ENCODE data around the gene TMEM248.
"Not testable (repeated sequence)": the region's sequence is repeated elsewhere in the genome, so short reads cannot be mapped to it uniquely, and the experiment has no call there.

TMEM248 gene

DNA sequence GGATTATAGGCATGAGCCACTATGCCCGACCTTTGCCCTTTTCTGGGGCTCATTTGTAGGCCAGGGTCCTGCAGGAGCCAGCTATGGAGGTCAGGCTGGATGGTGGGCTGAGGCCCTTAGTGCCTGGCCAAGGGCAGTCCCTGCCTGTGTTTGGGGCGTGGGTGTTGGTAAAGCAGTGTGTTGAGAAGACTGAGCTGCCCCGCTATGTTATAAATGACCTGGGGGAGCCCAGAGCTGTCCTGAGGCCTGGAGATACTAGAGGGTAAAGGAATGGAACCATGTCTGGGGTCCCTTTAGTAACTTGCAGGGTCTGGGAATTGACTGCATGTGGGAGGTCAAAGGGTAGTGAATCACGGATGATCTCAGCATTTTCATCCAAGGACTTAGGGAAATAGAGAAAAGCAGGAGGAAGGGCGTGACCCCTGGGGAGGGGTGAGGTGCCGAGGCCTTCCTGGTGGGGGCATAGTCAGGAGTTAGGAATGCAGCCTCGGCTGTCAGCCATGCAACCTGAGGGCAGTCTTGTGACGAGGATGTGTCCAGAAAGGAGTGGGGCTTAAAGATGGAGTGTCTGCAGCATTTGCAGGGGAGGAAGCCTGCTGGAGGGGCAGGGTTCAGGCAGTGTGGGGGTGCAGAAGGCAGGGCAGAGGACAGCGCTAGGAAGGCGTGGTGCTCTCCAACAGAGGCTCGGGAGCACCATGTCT lies 31.5 kb downstream of the TMEM248 start:
- no peak for DNase-seq

DNA sequence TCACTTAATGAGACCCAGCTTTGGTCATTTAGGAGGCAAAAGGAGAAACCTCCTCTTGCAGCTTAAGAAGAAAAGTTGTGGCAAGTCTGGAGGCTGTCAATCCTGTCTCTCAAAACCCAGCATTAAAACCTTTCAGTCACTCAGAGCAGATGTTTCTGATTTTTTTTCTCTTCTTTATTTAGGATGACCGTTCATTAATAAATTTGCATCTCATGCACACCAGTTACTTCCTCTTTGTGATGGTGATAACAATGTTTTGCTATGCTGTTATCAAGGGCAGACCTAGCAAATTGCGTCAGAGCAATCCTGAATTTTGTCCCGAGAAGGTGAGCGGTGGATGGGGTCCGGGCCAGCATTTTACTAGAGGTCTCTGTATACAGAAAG lies 32.0 kb downstream of the TMEM248 start:
- peak; percentile 38 for DNase-seq

DNA sequence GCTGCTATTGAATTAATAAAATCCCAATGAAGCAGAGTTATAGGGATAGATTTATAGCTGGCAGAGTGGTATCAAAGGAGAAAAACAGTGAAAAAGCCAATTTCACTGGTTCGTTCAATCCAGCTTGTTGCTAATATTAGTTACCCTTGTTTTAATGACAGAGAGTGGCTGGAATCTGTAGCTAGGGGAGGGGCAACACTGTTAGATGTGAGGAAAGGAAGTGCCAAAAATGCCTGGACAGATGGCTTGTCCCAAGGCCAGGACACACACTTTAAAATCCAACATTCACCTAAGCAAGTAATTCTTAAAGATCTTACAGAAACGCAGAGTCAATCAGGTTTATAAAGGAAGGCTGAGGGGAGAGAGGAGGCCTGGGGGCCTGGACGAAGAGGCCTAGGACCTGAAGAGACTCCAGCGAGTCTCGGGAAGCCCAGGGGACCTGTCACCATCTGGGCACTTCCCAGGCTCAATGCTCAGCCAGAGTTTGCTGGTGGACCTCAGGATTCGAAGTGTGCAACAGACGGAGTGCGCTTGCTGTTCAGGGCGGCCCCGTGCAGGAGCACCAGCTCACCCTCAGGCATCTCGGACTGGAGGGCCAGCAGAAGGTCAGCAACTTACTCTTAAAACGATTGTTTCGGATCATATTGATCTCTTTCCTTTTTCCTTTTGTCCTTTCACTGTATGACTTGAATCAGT lies 36.7 kb downstream of the TMEM248 start:
- DNase-seq = no peak

DNA sequence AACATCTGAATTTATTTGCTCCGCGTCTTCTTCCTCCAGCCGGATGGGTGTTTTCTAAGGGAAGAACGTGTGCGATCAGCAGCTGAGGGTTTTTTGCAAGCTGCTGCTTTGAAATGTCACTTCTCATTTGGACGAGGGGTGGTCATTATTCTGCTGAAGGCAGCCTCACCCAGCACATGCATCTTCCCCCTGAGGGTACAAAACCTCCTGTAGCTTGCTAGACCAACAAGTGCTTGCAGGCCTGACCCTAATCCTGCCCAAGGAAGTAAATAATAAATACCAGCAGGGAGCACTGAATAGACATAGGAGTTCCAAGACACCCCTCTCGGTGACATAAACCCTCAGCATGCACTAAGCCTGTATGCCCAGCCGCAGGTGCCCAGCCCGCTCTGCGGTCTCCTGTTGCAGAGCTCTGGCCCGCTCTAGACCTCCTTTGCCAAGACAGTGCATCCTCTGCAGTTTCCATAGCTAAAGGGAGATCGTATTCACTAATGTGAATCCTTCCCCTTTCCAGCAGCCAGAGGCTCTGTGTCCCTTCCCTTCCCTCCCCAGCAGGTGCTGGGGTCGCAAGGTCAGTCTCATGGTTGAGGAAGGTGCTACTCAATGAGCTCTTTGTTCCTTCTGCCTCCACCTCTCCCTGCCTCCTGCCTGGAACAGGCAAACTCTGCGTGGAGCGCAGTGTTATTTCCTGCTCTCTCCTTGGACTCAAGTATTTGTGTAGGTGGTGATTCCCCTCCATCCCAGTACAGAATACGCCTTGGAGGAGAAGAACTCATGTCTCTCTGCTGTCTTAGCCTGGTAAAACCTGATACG lies 37.7 kb downstream of the TMEM248 start:
- DNase-seq = no peak

DNA sequence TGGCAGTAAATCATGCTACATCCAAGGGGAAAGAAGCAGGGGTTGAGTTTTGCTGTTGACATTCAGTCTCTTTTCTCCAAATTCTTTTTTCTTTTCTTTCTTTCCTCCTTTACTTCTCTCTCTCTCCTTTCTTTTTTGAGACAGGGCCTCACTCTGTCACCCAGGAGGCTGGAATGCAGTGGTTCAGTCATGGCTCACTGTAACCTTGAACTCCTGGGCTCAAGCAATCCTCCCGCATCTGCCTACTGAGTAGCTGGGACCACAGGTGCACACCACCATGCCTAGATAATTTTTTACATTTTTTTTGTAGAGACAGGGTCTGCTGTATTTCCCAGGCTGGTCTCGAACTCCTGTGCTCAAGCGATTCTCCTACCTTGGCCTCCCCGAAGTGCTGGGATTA lies 39.2 kb downstream of the TMEM248 start:
- DNase-seq = no peak

DNA sequence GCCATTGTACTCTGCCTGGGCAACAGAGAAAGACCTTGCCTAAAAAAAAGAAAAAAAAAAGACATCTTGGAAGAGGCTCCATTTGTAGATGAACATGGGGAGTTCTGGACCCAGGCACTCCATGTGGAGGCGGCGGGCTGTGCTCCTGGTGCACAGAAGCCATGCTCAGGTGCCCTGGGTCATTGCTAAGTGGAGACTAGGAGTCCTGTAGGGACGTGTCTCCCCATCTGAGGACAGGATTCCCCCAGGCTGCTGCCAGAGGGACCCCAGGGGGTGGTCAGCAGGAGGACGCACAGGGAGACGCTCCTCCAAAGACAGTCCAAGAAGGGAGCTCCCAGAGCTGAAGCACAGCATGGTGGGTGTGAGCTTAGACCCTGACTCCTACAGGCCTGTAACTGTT lies 40.1 kb downstream of the TMEM248 start:
- DNase-seq = no peak

DNA sequence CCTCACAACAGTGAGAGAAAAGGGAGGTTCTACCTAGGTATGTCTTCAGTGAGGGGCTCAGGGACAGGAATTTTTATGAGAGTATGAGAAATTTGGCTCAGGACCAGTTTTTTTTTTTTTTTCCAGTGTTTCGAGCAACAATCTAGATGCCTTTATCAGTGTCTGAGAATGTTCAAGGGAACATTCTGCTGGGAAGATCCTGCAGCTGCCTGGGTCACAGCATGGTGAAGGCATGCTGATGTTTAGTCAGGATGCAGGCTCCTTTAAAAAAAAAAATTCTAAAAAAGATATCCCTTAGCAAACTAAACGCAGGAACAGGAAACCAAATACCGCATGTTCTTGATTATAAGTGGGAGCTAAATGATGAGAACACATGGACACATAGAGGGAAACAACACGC lies 43.4 kb downstream of the TMEM248 start:
- peak; percentile 60 for DNase-seq

DNA sequence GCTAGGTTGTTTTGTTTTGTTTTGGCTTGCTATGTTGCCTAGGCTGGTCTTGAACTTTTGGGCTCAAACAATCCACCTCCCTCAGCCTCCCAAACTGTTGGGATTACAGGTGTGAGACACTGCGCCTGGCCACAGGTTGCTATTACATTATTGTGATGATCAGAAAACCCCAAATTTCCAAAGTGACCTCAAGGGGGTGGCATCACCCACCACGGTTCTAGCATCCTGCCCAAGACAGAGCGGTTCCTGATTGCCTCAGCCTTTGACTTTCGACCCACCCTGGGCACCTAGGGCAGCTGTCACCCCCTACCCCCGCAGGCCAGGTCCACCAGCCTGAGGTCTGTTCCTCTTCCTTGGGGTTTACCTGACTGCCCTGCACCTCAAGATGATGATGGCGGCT lies 46.0 kb downstream of the TMEM248 start:
- DNase-seq = no peak

DNA sequence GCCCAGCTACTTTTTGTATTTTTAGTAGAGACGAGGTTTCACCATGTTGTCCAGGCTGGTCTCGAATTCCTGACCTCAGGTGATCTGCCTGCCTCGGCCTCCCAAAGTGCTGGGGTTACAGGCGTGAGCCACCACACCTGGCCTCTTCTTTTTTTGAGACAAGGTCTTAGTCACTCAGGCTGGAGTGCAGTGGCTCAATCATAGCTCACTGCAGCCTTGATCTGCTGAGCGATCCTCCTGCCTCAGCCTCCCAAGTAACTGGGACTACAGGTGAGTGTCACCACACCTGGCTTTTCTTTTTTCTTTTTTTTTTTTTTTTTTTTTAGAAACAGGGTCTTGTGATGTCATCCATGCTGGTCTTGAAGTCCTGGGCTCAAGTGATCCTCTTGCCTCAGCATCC lies 48.0 kb downstream of the TMEM248 start:
- DNase-seq = not testable (repeated sequence)

DNA sequence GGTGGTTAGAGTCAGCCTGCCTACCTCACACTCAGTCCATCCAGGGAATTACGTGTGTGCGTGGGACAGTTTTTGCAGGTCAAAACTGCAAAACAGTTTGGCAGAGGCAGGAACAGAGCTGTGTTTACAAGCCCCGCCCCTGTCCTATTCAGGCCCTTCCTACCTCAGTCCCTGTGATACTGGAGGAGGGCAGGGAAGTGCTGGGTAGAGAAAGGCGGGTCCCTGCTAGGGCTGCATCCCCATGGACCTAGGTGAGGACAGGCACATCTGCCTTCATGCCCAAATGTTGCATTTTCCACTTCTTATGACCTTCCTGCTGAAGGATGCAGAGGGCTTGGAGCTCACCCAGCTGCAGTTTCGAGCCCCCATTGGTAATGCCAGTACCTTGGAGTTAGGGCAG lies 49.3 kb downstream of the TMEM248 start:
- DNase-seq = no peak

DNA sequence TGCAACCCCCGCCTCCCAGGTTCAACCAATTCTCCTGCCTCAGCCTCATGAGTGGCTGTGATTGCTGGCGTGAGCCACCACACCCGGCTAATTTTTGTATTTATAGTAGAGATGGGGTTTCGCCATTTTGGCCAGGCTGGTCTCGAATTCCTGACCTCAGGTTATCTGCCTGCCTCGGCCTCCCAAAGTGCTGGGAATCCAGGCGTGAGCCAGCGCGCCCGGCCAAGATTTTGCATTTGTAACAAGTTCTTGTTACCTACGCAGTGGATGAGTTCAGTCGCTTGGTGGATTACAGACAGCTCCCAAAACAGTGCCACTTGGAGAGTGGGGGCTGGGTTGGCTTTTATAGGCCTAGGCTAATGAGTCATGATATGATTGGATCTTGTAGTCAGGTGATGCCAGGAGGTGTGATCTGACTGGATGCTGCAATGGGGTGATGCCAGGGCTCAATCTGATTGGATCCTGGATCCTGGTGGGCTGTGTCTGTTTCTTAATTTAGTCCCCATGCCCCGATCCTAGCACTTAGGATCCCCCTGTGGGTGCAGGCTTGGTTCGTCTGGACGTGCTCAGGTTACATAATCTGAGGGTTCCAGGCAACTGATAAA lies 54.1 kb downstream of the TMEM248 start:
- peak; percentile 58 for DNase-seq

DNA sequence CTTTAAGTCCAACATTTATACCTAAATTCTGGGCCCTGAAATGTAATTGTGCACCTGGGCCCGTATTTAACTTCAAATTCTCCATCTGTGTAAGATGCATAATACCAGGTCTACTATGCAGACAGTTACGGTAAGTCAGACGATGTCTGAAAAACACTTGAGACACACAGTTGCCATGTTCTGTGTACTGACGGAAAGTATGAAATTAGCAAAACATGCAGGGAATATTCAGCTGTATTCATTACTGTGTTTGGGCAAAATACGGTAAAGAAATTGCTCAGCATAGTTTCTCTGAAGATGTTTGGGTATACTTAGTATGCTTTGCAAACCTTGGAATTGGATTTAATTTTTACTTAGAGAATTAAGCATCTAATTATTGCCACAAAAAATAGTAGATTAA lies 57.3 kb downstream of the TMEM248 start:
- DNase-seq = not testable (repeated sequence)

DNA sequence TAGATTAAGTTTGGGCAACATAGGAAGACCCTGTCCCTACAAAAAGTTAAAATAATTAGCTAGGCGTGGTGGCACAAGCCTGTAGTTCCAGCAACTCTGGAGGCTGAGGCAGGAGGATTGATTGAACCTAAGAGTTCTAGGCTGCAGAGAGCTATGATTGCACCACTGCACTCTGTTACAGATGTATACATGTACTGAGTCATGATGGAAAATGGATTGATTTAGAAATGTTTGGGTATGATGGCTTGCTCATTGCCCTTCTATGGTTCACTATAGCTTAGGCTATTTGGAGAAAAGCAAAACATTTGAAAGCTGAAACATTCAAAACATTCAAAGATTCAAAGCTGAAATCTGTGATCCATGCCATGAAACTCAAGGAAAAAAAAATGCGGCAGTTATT lies 58.0 kb downstream of the TMEM248 start:
- not testable (repeated sequence) for DNase-seq

DNA sequence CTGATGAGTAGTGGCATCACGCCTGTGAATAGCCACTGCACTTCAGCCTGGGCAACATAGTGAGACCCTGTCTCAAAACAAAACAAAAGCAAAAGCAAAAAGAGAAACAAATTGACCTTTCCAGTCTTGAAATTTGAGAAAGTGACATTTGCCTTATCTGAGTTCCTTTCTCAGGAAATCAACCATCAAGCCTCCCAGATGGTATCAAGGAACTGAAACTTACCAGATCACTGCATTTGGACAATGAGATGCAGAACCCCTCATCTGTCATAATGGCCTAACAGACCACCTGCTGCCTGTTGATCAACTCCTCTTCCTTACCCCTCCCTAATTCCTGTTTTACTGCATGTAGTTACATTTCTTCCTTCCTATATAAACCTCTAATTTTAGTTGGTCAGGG lies 59.3 kb downstream of the TMEM248 start:
- not testable (repeated sequence) for DNase-seq

DNA sequence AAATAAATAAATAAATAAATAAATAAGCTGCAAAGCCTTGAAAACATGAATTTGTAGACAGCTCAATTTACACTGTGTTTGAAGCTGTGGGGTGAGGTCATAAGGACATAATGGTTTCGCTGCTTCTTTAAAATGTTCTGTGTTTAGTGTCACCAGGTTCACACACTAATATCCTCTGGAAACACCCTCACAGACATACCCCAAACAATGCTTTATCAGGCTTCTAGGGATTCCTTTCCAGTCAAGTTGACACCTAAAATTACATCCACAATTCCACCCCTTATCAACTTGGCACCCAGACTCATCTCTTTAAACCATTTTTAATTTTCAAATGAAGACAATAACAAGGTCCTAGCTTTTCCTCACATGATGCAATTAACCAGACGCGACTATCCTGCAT lies 68.5 kb downstream of the TMEM248 start:
- not testable (repeated sequence) for DNase-seq

DNA sequence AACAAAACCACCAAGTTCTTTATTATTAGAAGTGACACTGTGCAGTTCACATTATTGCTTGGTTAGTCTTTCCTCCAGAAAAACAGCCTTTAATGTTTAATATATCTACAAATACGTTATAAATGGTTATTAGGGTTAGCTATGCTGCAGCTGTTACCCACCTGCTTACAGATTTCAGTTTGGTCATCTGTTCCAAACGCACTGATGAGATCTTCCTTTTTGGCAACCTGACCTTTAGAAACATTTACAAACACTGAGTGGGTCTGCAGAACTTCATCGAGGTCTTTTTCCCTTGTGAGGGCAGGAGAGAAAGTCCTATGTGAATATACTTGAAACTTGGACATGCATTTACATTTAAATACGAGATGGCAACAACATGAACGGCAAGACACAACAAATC lies 73.0 kb downstream of the TMEM248 start:
- not testable (repeated sequence) for DNase-seq

DNA sequence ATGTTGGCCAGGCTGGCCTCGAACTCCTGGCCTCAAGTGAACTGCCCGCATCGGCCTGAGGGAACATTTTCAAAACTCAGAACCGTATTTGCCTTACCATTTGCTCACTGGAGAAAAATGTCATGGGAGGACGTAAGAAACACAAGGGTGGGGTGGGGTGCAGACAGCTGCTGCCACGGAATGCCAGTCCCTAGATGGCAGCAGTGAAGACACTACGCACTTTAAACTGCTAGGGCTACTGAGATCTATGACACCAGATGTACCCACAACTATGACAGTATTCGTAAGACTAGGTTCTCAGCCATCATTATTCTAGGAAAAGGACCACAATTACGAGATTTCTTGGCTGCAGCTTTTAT lies 73.6 kb downstream of the TMEM248 start:
- peak; percentile 87 for DNase-seq

DNA sequence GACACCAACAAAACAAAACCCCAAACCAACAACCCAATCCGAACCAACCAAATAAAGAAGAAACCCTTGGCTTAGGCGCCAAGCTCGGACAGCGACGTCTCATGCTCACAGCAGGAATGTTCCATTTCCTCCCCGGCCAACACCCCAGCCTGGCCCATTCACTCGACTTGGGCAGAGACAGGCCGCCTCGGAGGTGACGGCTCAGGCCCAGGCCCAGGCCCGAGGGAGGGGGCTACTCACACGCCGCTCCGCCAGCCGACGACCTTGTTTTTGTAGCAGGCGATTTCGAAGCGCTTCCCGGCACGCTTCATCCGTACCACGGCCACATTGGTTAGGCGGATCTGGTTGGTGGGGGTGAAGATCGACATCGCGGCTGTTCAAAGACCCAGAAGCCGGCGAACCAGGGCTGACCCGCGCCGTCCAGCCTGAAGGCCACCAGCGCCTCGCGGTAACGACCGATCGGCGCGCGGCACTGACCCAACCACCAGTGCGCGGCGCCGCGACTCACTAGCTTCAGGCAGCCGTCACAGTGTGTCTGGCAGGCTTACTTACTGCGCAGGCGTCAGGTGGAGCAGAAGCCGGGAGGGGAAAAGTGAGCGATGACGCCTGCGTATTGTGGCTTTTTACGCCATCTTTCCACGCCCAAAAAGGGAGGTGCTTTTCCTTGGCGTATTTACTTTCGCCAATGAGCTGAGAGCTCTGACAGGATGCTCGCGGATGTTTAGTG lies 74.2 kb downstream of the TMEM248 start, which contains the start of gene SBDS:
Gene SBDS (minus strand): TSS at position 537 of the 727 bp plus-strand sequence. CDS start 169 bp downstream, at position 368.
- peak; percentile 99 for DNase-seq

DNA sequence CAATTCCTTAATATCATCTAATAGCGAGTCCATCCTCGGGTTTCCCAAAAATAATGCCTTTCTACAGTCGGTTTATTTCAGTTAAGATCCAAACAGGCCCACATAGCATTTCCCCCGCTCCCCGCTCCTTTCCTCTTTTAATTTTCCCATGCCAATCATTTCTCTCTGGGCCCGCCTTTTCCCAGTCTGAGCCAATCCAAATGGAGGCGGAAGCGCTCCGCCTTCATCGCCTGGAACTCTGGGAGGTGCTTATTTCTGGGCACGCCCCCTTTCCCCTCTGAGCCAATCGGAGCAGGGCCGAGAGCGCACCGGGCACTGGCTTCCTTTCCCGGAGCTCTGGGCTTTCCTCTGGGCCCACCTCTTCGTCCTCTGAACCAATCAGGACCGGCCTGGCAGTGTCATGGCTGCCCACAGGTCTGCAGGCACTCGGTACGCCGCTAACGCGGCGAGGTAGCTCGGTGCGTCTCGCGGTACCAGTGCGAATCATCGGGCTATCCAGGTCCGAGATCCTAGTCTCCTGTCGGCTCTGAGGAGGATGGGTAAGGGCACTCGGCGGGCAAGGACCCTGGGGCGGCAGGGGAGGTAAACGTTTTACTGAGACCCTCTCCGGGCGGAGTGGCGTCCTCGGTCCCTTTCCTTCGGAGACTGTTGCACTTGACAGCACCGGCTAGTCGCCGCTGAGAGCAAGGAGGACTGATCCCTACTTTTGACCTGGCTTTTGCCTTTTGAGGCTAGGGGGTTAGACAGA lies 75.6 kb downstream of the TMEM248 start, which contains the start of gene TYW1:
Gene TYW1 (plus strand): TSS at position 390 of the 748 bp plus-strand sequence. CDS start 146 bp downstream, at position 536.
- DNase-seq = peak; percentile 99

DNA sequence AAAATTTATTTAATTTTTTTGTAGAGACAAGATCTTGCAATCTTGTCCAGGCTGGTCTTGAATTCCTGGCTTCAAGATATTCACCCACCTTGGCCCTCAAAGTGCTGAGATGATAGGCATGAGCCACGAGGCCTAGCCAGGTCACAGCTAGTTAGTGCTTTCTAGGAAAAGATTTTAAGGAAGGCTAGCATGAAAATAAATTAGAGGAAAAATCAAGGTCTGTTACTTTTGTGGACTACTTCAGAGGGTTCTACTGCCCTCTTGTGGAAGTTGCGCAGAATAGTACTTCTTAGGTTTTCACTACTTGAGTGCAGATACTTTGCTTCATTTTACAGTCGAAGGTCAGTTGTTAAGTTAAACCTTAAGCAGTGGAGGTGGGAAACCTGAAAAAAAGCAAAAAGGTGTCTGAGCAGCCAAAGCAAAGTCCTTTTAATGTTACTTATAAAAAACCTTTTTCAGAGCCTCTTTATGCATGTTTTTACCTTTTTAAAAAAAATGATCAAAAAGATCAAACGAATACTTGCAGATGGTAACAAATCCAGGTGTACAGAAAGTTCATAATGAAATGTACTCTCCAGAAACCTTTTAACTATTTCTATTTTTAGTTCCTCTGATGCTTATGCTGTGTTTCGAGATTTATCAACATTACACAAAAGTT lies 79.7 kb downstream of the TMEM248 start:
- peak; percentile 34 for DNase-seq

DNA sequence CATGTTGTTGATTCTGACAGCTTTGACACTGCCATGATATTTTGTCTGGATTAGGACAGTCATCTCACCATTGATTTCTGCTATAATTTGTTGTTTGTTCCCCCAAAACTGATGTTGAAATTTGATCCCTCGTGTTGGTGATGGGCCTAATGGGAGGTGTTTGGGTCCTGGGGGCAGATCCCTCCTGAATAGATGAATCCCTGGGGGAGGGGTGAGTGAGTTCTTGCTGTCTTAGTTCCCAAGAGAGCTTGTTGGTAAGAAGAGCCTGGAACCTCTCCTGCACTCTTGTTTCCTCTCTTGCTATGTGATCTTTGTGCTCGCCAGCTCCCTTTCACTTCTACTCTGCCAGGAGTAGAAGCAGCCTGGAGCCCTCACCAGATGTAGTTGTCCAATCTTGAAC lies 83.1 kb downstream of the TMEM248 start:
- not testable (repeated sequence) for DNase-seq

All from hematopoietic multipotent progenitor cell treated with erythropoietin and hydrocortisone succinate and interleukin-3 and kit ligand, for 4 days (in vitro differentiated cells).